ENCODE results near the gene TGFA.

- TF ChIP-seq CTCF (IDR thresholded peaks at IDR 0.05) (no peak), POLR2A (IDR thresholded peaks at IDR 0.05) (no peak)
These were observed 34.2 kb downstream of the TGFA start for GRCh38 chr2:70519453-70519852.
